ENCODE data around the gene RERE. TPM values are rescaled to one million over a fixed set of nuclear protein-coding genes. Genes with fewer than 3 reads are reported as not detected.

RERE gene
- total and polyA plus RNA-seq, 12 donors = 46.5 to 163 (median 139) TPM

DNA sequence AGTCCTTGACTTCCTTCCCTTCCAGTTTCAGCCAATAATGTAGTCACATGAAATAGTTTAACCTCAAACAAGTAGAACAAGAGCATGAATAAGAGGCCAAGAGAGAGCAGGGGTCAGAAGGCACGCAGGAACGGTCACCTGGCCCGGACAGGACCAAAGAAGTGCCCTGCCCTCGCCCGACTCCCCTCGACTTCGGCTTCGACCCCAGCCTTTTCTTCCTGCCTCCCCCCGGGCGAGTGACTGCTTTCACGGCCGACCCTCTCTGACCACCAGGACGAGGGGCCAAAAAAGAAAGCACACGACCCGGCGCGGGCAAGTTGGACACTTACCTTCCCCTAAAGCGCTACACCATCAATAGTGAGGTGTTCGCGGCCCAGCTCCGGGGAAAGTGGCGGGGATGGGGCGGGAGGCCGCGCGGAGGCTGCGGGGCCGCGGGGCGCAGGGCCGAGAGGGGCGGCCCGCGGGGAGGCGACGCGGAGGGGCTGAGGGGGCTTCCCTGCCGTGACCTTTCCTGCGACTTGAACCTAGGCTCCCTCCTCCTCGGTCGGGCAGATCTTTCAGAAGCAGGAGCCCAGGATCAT lies 519 bp downstream of the RERE start:
- peak overlapping the region; percentile 86 to 98 (median 94) for H3K27ac ChIP-seq
- peak overlapping the region; percentile 37 to 89 (median 82) for H3K4me3 ChIP-seq
- WGBS, 2 donors = 0 to 1% methylated on average over 41 of the region's 41 CpGs
- peak in 7 of 8 donors; percentile 16 to 66 (median 23) for ATAC-seq
- DNase-seq = peak in 1 of 2 donors; percentile 28
- TF ChIP-seq, protein P1, sequence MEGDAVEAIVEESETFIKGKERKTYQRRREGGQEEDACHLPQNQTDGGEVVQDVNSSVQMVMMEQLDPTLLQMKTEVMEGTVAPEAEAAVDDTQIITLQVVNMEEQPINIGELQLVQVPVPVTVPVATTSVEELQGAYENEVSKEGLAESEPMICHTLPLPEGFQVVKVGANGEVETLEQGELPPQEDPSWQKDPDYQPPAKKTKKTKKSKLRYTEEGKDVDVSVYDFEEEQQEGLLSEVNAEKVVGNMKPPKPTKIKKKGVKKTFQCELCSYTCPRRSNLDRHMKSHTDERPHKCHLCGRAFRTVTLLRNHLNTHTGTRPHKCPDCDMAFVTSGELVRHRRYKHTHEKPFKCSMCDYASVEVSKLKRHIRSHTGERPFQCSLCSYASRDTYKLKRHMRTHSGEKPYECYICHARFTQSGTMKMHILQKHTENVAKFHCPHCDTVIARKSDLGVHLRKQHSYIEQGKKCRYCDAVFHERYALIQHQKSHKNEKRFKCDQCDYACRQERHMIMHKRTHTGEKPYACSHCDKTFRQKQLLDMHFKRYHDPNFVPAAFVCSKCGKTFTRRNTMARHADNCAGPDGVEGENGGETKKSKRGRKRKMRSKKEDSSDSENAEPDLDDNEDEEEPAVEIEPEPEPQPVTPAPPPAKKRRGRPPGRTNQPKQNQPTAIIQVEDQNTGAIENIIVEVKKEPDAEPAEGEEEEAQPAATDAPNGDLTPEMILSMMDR (IDR thresholded peaks at IDR 0.05) = no peak
- H3K9me3 ChIP-seq = no peaks in the 10 kb centered on the region
- intact Hi-C loops (cut with DNase I) = loop anchor here in 3 of 10 donors (5.0 kb wide), 2 partner anchors 35 to 40 kb away; no protein-coding TSS in a partner anchor
- H3K36me3 ChIP-seq = no peaks in the 10 kb centered on the region
- H3K27me3 ChIP-seq = no peaks in the 10 kb centered on the region
- peaks cover 0 to 57% (median 36%) of the 10 kb centered on the region in 9 donors for H3K4me1 ChIP-seq

DNA sequence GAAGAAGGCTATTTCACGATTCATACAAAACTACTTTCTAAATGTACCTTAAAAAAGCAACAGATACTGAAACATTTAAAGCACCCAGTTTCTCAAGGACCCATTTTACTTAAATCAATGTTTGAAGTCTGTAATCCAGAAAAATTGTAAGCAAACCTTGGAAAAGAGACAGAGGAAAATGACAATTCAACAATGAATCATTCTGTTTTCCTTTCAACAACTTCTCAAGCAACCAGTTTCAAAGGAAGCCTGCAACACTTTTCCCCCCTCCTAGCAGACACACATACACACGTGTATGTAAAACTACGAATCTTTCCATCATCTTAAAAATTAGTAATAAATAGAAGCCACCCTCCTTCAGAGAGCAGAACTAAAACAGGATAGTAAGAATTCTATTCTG lies 1.2 kb downstream of the RERE start:
- H3K36me3 ChIP-seq = no peaks in the 10 kb centered on the region
- TF ChIP-seq, protein P1 (IDR thresholded peaks at IDR 0.05) = no peak
- WGBS, 2 donors = 2 to 3% methylated on average over 3 of the region's 3 CpGs
- no peak for ATAC-seq
- peak overlapping the region; percentile 86 to 98 (median 94) for H3K27ac ChIP-seq
- peaks cover 0 to 59% (median 36%) of the 10 kb centered on the region in 9 donors for H3K4me1 ChIP-seq
- intact Hi-C loops (cut with DNase I) = loop anchor here in 3 of 10 donors (5.0 kb wide), 2 partner anchors 36 to 41 kb away; no protein-coding TSS in a partner anchor
- H3K27me3 ChIP-seq = no peaks in the 10 kb centered on the region
- no peak for DNase-seq
- H3K9me3 ChIP-seq = no peaks in the 10 kb centered on the region
- H3K4me3 ChIP-seq = peak overlapping the region; percentile 37 to 89 (median 82)

DNA sequence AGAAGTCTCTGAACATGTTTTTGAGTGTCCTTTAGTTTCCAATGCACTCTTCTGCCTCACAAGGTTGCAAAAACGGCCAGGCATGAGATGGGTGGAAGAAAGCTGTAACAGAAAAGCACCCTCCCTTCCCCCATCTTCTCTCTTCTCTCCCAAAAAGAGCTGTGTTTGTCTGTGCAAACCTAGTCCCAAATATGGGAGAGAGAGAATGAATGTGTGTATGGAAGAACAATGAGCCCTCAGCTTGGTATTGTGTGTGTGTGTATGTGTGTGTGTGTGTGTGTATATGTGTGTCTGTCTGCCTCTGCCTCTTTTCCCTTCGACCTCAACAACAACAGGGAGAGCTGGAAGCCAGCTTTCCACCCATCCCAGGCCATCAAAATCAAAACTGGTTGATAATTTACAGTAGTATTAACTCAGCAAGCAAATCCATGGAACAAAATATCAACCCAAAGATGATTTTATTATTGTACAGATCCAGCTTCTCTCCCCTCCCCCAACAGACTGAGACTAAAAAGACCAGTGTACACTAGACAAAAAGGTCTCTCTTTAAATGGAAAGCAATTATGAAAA lies 1.8 kb downstream of the RERE start:
- peak overlapping the region in 8 of 10 donors; percentile 52 to 98 (median 96) for H3K27ac ChIP-seq
- H3K4me1 ChIP-seq = peaks cover 0 to 60% (median 36%) of the 10 kb centered on the region in 9 donors
- DNase-seq (no peak), ATAC-seq (no peak)
- H3K9me3 ChIP-seq = no peaks in the 10 kb centered on the region
- no peaks in the 10 kb centered on the region for H3K36me3 ChIP-seq
- no peaks in the 10 kb centered on the region for H3K27me3 ChIP-seq
- peak overlapping the region in 9 of 10 donors; percentile 69 to 89 (median 83) for H3K4me3 ChIP-seq
- TF ChIP-seq, protein P1 (IDR thresholded peaks at IDR 0.05) = no peak
- 2 to 3% methylated on average over 2 of the region's 2 CpGs for WGBS, 2 donors
- intact Hi-C loops (cut with DNase I) = loop anchor here in 3 of 10 donors (5.0 kb wide), 2 partner anchors 37 to 42 kb away; no protein-coding TSS in a partner anchor

DNA sequence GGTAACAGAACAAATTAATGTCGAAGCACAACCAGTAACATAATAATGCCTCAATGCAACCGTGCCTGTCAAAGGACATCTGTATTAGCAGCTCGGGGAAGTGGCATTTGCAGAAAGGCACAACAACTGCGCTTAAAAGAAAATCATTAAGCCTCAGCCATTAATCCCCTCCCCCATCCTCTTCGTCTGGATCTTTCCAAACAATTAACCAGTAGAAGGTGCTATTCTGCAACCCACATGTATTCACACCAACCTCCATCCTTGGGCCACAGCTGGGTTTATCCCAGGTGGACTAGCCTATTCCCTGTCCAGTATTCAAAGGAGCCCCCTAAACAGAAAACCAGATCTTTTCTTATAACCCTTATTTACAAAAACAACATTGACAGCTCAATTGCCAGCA lies 2.6 kb downstream of the RERE start:
- H3K27ac ChIP-seq = peak overlapping the region in 1 of 10 donors; percentile 67
- ATAC-seq (no peak), DNase-seq (no peak)
- WGBS, 2 donors = 52% methylated on average over 5 of the region's 5 CpGs
- H3K9me3 ChIP-seq = no peaks in the 10 kb centered on the region
- H3K36me3 ChIP-seq = no peaks in the 10 kb centered on the region
- peaks cover 0 to 60% (median 36%) of the 10 kb centered on the region in 9 donors for H3K4me1 ChIP-seq
- H3K27me3 ChIP-seq = no peaks in the 10 kb centered on the region
- intact Hi-C loops (cut with DNase I) = loop anchor here in 3 of 10 donors (5.0 kb wide), 2 partner anchors 37 to 42 kb away; no protein-coding TSS in a partner anchor
- H3K4me3 ChIP-seq = no peak overlapping the region
- TF ChIP-seq, protein P1 (IDR thresholded peaks at IDR 0.05) = peak in 6 of 9 donors; percentile 19 to 49 (median 34)
